HG02571 (cell line): ENCODE results near the gene PPARG.

Experiments used
- ATAC-seq: cut with Tn5 transposase; IDR thresholded peaks from one replicate; pipeline ENCODE4 v1.9.1; 2021; ENCODE audit warnings: mild to moderate bottlenecking, moderate library complexity; ENCODE audit not compliant: unreplicated experiment

The PPARG gene

DNA sequence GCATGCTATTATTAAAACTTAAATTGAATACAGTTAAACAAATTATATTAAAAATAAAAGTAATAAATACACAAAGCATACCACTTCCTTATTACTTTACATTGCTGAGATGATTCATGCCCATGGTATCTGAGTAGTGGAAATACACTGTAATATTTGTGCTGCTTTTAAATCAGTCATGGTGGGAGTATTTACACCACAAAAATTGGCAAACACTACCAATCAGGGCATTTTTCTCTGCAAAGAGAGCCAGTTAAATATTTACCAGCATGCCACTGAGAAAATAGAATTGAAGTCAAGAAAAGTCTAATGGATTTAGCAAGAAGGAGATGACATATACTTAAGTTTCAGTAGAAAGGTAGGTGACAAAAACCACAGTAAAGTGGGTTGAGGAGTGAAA, 19.6 kb downstream of the PPARG start:
- ATAC-seq = no peak

DNA sequence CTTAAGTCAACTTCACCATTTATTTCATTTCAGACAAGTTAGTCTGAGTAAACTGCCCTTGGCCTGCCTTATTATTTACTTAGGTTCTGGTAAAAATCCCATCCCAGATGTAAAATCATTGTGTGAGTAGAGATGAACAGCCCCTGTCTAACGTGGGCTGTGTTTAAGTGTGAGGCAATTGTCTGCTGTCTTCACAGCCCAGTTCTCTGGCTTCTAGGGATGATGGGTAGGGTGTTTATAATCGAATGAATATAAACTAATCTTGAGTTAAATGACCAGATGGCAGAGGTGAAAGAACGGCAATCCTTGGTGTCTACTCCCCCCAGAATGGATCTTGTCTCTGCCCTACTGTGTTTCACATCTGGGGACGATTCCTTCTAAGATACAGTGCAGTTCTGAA, 20.8 kb downstream of the PPARG start:
- ATAC-seq = no peak

DNA sequence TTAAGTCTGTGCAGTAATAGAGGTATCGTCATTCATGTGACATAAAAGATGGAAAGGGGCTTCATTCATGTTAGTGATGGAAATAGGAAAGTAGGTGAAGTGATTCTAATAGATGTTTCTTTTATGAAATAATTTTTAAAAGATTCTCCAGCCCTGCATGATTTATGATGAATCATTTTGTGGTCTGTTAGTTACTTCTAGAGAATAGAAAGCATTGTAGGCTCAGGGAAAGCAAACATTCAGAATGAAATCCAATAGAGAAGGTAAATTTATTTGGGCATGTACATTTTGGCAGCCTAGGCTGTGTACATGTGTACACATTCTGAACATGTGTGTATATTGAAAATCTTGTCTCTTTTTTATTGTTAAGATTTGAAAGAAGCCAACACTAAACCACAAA, 23.1 kb downstream of the PPARG start:
- ATAC-seq = no peak

DNA sequence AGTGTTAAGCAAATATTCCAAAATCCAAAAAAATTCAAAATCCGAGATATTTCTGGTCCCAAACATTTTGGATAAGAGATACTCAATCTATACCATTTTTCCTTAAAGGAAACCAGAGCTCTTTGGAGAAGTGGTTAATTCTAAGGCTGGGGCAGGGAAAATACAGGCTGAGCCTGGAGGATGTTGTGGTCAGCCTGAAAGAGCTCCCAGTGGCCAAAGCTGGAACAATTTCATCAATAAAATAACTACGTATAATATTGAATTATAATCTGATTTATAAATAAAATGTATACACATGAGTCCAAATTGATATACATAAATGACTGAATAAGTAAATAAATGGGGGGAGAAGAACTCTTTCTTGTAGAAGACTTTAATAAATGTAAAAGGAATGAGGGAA, 24.6 kb downstream of the PPARG start:
- no peak for ATAC-seq

DNA sequence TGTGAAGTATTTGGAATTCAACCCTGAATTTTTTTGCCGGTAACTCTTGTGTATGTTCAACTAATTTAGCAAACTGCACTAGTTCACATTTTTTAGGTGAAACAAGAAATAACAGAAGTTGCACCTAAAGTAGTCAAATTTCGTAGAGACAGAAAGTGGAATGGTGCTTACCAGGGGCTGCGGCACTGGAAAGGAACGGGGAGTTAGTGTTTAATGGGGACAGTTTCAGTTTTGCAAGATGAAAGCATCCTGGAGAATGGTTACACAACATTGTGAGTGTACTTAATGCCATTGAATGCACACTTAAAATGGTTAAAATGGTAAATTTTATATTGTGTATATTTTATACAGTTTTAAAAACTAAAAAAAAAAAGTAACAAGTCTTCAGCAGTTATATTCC, 27.4 kb downstream of the PPARG start:
- ATAC-seq = no peak

DNA sequence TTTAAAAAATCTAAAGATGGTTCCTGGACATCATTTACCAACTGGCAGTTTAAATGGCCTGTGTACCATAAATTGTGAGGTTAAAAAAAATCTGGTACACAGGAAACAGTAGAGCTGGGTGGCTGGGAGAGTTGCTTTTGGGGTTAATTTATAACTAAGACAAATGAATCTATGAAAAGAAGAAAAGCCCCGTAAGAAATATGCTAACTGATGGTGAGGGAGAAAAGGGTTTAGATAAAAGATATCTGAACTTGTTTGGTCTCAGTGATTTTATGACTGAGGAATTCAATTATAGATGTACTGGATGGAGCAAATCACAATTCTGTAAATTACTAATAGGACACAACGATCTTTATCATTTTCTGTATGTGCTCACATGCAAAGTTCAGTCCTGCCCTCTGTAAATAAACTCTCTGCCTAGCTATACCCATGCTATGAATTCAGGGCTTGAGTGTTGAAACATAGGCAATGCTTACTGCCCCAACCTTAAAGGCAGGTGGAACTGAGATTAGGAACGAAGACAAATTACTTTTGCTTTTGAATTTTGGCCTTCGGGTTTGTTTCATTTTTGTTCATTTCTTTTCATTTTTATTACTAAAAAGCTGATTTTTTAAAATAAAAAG, 28.0 kb downstream of the PPARG start:
- ATAC-seq = no peak

DNA sequence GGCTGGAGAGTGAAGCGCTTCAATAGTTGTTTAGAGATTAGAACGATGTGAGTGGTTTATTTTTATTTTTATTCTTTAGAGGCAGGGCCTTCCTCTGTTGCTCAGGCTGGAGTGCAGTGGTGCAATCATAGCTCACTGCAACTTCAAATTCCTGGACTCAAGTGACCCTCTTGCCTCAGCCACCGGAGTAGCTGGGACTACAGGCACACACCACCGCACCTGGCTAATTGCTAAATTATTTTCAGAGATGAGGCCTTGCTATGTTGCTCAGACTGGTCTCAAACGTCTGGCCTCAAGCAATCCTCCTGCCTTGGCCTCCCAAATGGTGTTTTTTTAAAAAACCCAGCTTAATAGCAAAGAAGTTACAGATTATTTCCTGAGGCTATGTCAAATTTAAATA, 29.0 kb downstream of the PPARG start:
- no peak for ATAC-seq

DNA sequence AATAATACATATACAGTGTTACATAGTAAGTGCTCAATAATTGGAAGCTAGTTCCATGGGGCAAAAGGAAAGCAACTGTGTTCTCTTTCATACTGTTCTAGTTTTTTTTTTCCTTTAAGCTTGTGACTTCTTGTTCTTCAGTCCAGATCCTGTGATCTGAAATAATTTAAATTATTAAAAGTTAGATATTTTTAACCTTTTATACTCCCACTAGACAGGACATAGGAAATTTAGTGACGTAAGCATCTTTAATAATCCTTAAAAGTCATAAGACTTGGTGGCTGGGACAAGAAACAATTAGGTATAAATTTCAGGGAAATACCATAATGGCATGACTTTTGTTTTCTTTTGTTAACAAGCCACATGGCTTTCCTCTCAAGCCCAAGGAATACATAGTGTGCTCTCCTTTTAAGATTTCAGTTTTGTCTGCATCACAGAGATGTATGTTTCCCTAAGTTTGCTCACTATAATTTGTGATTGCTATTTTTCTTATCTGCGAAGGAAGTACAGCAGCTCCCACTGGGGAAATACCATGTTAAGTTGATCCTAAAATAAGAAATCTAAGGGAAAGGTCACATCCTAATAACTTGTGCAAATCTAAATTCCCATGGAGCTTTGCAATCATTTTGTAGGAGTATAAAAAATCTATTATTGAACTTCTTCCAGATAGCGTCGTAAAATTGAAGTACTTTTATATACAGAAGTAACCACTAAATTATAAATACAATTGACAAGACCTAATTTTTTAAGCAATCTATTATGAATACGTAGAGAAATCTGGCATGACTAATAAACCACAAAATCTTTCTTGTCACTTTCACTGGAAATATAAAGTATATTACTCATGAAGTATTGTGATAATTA, 30.1 kb downstream of the PPARG start:
- no peak for ATAC-seq

DNA sequence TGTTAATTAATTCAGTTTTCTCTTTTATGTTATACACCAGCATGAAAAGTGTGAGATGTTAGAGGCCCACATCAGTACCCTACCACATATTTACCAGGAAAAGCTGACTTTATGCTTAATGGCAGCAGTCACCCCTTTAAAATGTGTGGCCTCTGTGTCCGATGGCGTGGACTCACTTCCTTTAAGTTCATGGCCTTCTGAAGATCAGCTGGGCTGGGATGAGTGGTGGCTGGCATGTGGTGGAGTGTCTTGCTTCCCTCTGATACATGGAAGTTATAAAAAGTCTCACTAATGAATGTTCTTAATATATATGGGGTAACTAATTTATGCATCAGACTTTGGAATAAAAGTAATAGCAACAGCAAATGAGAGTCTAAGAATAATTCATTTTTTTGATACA, 32.1 kb downstream of the PPARG start:
- no peak for ATAC-seq

DNA sequence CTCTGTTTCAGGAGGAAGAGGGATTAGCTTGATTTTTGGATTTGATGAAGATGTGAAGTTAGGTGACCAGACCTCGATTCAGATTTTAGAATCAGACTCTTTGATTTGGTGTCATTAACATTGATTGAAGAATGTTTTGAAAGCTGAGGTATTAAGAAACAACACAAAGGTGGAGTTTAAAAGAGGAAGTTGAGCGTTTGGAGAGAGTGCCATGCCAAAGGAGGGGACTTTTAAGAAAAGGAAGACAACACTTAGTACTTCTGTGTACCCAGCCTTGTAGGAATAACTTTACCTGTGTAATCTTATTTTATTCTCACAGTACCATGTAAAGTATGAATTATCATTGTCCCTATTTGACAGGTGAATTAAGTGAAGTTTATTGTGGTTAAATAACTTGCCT, 34.4 kb downstream of the PPARG start:
- no peak for ATAC-seq

DNA sequence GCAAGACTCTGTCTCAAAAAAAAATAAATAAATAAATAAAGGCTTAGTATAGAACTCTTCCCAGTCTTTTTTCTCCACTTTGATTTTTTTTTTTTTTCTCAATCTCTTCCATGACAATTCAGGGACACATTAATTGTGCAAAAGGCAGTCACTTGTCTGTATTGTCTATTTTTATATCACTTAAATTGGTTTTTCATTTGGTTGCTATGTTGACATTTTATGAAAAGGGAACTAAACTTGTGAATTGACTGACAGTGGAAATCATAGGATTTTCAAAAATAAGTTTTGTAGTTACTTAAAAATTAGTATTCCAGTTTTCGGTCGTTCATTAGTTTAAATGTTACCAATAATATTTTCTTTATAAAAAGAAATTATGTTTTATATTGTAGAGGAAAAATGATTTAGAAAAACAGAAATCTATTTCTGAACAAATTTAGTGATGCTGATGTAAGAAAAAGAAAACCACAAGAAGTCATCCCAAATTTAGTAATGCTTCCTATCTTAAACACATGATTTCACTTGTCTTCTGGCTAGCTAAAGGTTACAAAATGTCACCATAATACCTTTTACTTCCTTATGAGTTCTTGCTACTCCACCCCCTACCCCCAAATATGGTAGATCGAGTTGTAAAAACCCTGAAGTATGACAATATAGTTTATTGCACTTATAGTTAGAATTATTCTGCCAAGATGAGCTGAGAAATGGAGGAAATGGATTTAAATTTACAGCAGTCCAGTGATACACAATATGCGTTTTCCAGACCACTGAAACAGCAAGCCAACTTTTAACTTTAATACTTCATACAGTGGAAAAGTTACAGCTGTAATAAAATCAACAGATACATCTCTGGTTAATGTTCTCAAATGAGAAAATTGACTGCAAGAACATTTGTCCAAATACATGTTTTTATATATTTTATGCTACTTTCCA, 37.0 kb downstream of the PPARG start:
- no peak for ATAC-seq

DNA sequence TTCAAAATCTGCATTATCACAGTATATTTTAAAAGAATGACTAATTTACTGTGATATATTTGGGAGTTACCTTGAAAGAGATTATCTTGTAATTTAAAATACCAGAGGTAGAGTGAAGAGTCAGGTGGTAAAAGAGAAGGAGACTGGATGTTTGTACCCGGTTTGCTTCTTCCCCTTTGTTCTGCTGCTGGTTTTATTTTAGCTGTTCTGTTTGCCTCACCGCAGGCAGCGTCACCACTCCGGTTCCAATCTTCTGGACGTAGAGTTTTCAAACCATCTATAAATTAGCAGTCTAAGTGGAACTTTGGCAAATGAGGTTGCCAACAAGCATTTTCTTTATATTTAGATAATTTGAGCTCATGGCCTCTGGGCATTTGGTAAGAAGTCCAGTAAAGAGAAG, 38.2 kb downstream of the PPARG start:
- no peak for ATAC-seq

DNA sequence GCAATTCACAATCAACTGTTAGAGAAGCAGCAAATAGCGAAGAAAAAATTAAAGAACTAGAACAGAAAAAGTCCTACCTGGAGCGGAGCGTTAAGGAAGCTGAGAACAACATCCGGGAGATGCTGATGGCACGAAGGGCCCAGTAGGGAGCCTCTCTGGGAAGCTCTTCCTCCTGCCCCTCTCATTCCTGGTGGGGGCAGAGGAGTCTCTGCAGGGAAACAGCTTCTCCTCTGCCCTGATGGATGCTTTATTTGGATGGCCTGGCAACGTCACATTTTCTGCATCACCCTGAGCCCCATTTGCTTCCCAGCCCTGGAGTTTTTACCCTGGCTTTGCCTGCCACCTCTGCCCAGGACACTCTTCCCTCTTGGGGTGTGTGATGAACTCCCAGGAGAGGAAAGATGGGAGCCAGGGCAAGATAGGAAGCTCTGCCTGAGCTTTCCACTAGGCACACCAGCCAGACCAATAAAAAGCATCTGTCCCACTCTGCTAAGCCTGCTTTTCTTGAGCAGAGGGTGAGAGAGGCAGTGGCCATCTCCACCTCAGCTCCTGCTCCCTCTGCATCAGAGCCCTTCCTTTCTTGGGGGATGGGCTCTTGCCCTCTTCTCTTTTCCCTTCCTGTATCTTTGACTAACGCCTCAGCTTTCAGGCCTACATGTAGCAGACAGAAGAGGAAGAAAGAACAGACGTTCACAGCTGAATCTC, 39.4 kb downstream of the PPARG start:
- ATAC-seq = no peak

DNA sequence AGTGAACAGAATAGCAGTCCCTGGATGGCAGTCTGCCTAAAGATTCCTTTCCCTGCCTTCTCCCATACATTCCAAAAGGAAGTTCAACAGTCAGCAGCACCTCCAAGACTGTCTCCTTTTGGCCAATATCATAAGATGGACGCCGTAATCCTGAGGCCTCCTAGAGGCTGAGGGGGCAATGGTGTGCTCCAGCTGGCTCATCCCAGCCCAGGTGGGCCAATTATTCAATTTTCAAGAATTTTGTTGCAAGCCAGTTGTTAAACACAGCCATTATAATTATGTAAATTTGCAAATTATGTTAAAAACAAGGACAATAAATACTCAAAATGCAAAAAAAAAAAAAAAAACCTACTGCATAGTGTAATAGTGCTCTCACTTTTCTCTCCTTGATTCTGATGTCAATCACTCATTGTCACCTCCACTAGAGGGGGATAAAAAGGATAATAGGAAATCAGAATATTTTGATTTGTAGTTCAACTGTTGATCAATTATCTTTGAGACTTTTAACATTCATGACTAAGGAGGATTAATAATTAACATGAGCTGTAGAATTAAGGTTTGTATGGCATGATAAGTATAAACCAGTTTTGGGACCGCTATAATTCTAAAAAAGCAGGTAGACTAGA, 40.1 kb downstream of the PPARG start:
- ATAC-seq = no peak

DNA sequence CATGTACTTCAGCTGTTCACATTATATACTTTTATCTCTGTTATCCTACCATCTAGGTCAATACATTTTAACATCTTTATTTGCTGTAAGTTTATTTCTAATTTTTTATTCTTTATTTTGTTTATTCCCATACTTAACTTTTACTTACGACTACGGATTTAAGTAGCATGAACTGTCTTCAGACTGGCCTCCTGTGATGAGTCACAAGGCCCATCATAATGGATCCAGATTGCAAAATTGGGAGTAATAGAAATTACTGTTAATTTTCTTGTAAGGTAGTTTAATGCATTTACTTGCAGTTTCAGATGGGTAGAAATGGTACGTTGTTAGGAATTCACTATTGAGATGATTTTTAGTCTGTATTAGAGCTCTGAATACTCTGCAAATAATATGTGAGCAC, 45.9 kb downstream of the PPARG start:
- ATAC-seq = no peak

DNA sequence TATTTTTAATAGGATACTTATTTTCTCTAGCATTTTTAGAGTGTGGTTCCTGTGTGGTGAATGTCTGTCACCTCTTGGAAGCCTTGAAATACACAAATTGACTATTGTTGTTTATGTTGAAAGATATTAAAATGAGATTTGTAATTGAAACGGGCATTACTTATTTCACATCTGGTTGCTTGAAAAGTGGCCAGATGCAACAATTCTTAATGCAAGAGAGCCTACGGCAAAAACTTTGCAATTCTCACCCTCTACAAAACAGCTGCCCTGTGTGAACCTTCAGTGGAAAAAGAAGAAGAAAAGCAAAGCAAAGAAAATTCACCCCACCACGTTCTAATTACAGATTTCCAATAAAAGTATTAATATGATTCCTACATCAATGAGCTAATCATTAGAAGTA, 46.6 kb downstream of the PPARG start:
- no peak for ATAC-seq

DNA sequence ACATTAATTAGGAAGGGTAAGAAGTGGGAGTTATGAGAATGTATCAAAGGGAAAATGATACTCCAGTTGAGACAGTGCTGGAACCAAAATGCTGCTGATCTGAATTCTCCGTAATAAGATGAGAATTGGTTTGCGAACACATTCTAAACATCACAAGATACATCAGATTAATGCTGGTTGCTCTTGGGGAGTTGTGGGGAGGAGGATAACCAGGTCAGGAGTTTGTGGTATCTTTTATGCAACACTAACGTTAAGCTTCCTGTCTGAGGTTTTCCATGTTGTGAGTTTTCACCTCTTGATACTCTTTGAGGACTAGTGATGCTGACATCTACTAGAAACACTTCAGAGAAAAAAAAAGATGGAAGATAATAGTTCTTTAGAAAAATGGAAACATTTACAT, 47.2 kb downstream of the PPARG start:
- no peak for ATAC-seq

DNA sequence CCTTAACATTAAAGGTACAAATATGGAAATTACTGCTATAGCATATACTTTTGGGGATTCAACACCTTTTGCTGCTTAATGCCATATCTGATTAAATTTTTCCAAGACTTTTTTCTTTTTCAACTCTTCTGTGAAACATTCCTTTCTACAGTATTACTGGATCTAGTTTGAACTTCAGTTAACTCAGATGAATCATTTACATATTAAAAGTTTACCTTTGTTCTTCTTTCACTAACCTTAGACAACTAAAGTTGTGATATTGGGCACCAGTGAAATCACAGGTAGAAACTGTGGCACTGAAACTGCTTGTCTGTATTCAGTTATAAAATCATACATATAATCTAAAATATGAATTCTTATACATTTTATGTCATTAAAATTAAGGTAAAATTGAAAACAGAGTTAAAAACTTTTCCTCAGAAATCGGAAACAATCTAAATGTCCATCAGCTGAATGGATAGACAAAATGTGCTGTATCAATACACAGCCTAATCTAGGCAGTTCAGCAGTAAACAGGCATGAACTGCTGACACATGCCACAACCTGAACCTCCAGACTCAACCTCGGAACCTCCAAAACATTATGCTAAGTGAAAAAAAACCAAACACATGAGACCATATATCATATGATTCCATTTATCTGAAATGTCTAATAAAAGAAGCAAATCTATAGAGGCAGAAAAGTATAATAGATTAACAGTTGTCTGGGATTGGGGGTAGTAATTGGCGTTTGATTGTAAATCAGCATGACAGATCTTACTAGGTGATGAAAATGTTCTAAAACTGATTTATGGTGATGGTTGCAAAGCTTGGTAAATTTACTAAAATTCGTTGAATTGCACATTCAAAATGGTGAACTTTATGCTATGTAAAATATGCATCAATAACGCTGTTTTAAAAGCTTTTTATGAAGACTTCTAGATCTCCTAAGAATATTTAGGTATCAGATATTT, 50.0 kb downstream of the PPARG start:
- ATAC-seq = no peak

DNA sequence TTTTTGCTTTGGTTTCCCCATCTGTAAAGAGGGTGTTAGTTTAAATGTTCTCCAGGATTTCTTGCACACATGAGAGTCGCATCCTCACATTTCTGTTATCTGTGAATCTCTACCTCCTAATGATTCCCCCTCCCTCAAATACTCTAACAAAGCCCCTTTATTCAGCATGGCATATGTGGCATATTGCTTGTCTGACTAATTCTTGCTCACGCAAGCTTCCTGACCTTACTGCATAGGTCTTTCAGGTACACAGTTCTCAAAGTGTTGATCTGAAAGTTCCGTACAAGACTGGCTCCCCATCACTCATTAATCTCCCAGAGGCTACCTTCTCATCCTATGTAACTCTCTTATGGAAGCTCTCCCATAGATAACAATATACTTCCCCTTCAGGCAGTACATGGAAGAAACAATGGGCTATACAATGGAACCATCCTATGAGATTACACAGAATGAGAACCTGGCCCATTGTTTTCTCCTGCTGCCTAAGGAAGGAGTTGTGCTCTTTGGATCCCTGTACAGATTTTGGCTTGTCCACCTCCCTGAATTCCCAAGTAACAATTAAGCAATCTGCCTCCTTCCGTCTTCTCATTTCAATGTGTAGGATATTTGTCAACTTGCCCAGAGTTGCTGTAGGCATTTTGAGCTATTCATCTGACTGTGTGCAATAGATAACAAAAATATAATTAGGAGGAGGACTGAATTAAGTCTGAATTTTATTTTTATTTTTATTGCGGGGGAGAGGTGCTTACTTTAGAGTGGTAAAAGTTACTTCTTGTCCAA, 51.0 kb downstream of the PPARG start:
- ATAC-seq = no peak
